Spleen (tissue), 11 donors: ENCODE data around the gene TXNDC17. TPM values are rescaled to one million over a fixed set of nuclear protein-coding genes. Genes with fewer than 3 reads are reported as not detected.

ENCODE experiments used
- DNase-seq: peaks from one replicate; pipeline ENCODE4 v3.0.0-alpha.2; 2020
- H3K27ac ChIP-seq, 8 donors: fragments of 200-600 bp; sonication (generic) in 7 of 8; 1 replicate in 4 of 8; 2 replicates in 4 of 8; pipeline versions ENCODE4 v1.5.0 to v1.8.0; 2016 to 2021; ENCODE audit warnings: inconsistent platforms in 4 of 8, mild to moderate bottlenecking in 4 of 8, moderate library complexity in 1 of 8
- H3K27me3 ChIP-seq, 7 donors: fragments of 200-600 bp; sonication (generic) in 6 of 7; replicated peaks in 1 of 7; 1 replicate in 4 of 7; 2 replicates in 3 of 7; pipeline versions ENCODE4 v1.5.0 to v1.8.0; 2016 to 2021; ENCODE audit warnings: inconsistent platforms in 3 of 7, mild to moderate bottlenecking in 1 of 7
- H3K36me3 ChIP-seq, 6 donors: fragments of 200-600 bp; sonication (generic) in 5 of 6; 1 replicate in 4 of 6; 2 replicates in 2 of 6; pipeline versions ENCODE4 v1.5.0 to v1.8.0; 2016 to 2021; ENCODE audit warnings: inconsistent platforms in 2 of 6
- H3K4me1 ChIP-seq, 6 donors: fragments of 200-600 bp; sonication (generic) in 5 of 6; 1 replicate in 3 of 6; 2 replicates in 3 of 6; pipeline versions ENCODE4 v1.5.0 to v1.8.0; 2016 to 2021; ENCODE audit warnings: inconsistent platforms in 3 of 6
- H3K4me3 ChIP-seq, 8 donors: fragments of 200-600 bp; sonication (generic) in 7 of 8; 1 replicate in 4 of 8; 2 replicates in 4 of 8; pipeline versions ENCODE4 v1.5.0 to v1.8.0; 2016 to 2021; ENCODE audit warnings: inconsistent platforms in 4 of 8, mild to moderate bottlenecking in 4 of 8, moderate library complexity in 2 of 8
- H3K9me3 ChIP-seq, 8 donors: fragments of 200-600 bp; sonication (generic) in 7 of 8; 1 replicate in 4 of 8; 2 replicates in 4 of 8; pipeline versions ENCODE4 v1.5.0 to v1.8.0; 2016 to 2021; ENCODE audit warnings: inconsistent platforms in 4 of 8
- CTCF ChIP-seq, 11 experiments: fragments of 200-600 bp in 7 of 11; fragments of 450-650 bp in 4 of 11; sonication (generic) in 4 of 11; IDR thresholded peaks in 8 of 11; conservative IDR thresholded peaks in 3 of 11; 1 replicate in 7 of 11; 2 replicates in 4 of 11; pipeline versions ENCODE4 v1.4.0 to v1.8.0; 2016 to 2021; ENCODE audit warnings: antibody characterized with exemption in 11 of 11, inconsistent platforms in 4 of 11, mild to moderate bottlenecking in 1 of 11
- POLR2A ChIP-seq, 3 donors: fragments of 450-650 bp; IDR thresholded peaks; one replicate each; pipeline ENCODE4 v1.5.1; 2017; ENCODE audit warnings: antibody characterized with exemption in 3 of 3, mild to moderate bottlenecking in 1 of 3
- POLR2AphosphoS5 ChIP-seq, 3 donors: sonication (generic); formaldehyde crosslinking; IDR thresholded peaks; one replicate each; pipeline ENCODE4 v1.5.1; 2017; ENCODE audit warnings: antibody characterized with exemption in 3 of 3
- WGBS, 5 donors: extraction: QIAGEN DNeasy Blood & Tissue Kit in 3 of 5; methylation state at CpG; one replicate each; pipeline versions ENCODE4 v1.1.5 to v1.1.7; 2013 to 2018; 5-methylcytosine and 5-hydroxymethylcytosine counted together
- intact Hi-C: fragments of 100-400 bp; cut with DNase I; formaldehyde crosslinking; loops from one replicate; pipeline ENCODE4 v1.15.0; 2023; ENCODE audit warnings: low total_unique reads
- polyA plus RNA-seq, 3 donors: library from polyadenylated mRNA; stranded (reverse); fragments of 200-250 nt; gene quantifications; one replicate each; pipeline ENCODE4 v1.2.1, GENCODE V29; 2013
- total RNA-seq, 7 donors: library from RNA; depleted of rRNA in 3 of 7; stranded (reverse); fragments of >200 nt in 3 of 7; fragmentation: NEBNext Ultra II Directional in 4 of 7; extraction: Animal tissue kit (Norgen Biotek cat#: 25700) in 4 of 7; gene quantifications; one replicate each; pipeline versions ENCODE4 v1.1.0 to v1.2.1, GENCODE V29; 2016 to 2021
- donor health status: healthy with polysubstance abuse.
- donor health status: DM: no; HTN: no; CAD: no; lungs with moderate emphysema.
- donor health status: DM: no; HTN: no; CAD: no.
- donor health status: Bipolar disorder and iron deficiency.
- donor health status: healthy.
- donor health status: DM: no; HTN: no; CAD: no.
- donor health status: DM: yes; HTN: yes; CAD: no.

TXNDC17 gene
- total and polyA plus RNA-seq, 10 donors = 38.8 to 215 (median 84.7) TPM

DNA sequence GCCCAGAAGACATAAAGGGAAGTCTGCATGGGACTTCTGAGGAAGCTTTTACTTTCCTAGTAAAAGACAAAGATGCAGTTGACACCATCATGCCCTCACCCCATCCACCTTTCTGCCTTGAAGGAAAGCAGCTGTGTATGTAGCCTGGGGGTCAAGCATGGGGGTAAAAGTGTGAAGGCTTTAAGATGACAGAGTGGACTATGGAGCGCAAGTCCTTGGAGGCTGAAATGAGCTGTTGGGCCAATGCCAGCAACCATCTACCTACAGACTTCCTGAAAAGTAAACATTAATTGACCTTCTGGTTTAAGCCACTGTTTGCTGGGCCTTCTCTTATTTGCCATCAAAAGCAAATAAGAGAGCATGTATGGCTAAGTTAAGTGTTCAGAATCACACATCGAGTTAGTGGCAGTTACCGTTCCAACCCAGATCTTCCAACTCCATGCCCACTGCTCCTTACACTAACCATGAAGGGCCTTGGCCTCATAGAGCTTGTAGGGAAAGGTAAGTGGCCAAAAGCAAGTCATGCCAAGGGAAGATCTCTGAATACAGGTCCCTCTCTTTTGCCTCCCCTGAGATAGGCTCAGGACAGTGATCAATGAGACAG lies 42.3 kb downstream of the TXNDC17 start:
- no peaks in the 10 kb centered on the region for H3K4me1 ChIP-seq
- 80 to 94% (median 85%) methylated on average over 3 of the region's 3 CpGs for WGBS, 5 donors
- no peak overlapping the region for H3K4me3 ChIP-seq
- TF ChIP-seq POLR2AphosphoS5 (IDR thresholded peaks at IDR 0.05) (no peak), CTCF (IDR thresholded peaks at IDR 0.05 in 8 of 11, conservative IDR thresholded peaks at IDR 0.05 in 3 of 11) (no peak), POLR2A (IDR thresholded peaks at IDR 0.05) (no peak)
- H3K36me3 ChIP-seq = no peaks in the 10 kb centered on the region
- no peak overlapping the region for H3K27ac ChIP-seq
- H3K27me3 ChIP-seq = peaks cover 0 to 78% (median 8%) of the 10 kb centered on the region in 7 donors
- intact Hi-C loops = no loop called here
- H3K9me3 ChIP-seq = no peaks in the 10 kb centered on the region
- DNase-seq = no peak

DNA sequence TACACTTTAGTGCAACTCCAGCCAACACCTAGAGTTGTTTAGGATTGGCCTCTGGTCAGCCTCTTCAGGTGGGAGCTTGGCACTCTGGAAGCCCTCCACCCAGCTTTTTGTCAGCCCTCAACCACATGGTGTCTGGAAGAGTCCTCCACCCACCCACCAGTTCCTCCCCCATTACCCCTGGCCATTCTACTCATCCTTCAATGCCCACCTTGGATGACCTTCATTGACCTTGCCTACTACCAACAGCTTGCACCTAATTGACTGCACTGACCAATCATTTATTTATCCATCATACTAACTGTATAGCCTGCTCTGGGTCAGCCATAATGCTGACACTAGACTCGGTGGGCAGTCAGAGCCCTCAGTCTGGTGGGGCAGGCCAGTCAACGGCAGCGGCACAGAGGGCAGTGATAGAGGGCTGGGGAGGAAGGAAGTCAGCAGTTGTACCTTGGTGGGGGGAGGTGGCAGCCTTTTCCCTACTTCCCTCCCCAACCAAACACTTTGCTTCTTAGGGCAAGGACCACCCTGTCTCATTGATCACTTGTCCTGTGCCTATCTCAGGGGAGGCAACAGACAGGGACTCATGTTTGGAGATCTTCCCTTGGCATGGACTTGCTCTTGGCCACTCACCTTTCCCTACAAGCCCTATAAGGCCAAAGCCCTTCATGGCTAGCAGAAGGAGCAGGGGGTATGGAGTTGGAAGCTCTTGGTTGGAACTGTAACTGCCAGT lies 43.0 kb downstream of the TXNDC17 start:
- TF ChIP-seq CTCF (IDR thresholded peaks at IDR 0.05 in 8 of 11, conservative IDR thresholded peaks at IDR 0.05 in 3 of 11) = no peak
- no peak for TF ChIP-seq POLR2AphosphoS5 (IDR thresholded peaks at IDR 0.05)
- no peak for TF ChIP-seq POLR2A (IDR thresholded peaks at IDR 0.05)
- Histone ChIP-seq H3K4me1 (no peaks in the 10 kb centered on the region), H3K36me3 (no peaks in the 10 kb centered on the region), H3K4me3 (no peak overlapping the region), H3K9me3 (no peaks in the 10 kb centered on the region), H3K27ac (no peak overlapping the region), H3K27me3 (peaks cover 0 to 71% (median under 1%) of the 10 kb centered on the region in 7 donors)
- intact Hi-C loops = no loop called here
- 68 to 80% (median 75%) methylated on average over 3 of the region's 3 CpGs for WGBS, 5 donors
- no peak for DNase-seq

GRCh38 chr17:6684460-6684783 lies 43.6 kb downstream of the TXNDC17 start:
- intact Hi-C loops = no loop called here
- 67 to 83% (median 74%) methylated on average over 7 of the region's 7 CpGs for WGBS, 5 donors
- no peak overlapping the region for H3K4me3 ChIP-seq
- no peak for DNase-seq
- H3K4me1 ChIP-seq = no peaks in the 10 kb centered on the region
- TF ChIP-seq CTCF (IDR thresholded peaks at IDR 0.05 in 8 of 11, conservative IDR thresholded peaks at IDR 0.05 in 3 of 11) (no peak), POLR2A (IDR thresholded peaks at IDR 0.05) (no peak), POLR2AphosphoS5 (IDR thresholded peaks at IDR 0.05) (no peak)
- peaks cover 0 to 71% (median 0%) of the 10 kb centered on the region in 7 donors for H3K27me3 ChIP-seq
- H3K9me3 ChIP-seq = no peaks in the 10 kb centered on the region
- H3K36me3 ChIP-seq = no peaks in the 10 kb centered on the region
- H3K27ac ChIP-seq = no peak overlapping the region
